Upper lobe of right lung (tissue), 1 donor: ENCODE data around the gene TEX261. TPM values are rescaled to one million over a fixed set of nuclear protein-coding genes. Genes with fewer than 3 reads are reported as not detected.

ENCODE experiments used
- ATAC-seq: fragments of 200-7000 bp; cut with Tn5 transposase; one replicate; pipeline ENCODE4 v1.9.1; 2020; ENCODE audit warnings: mild to moderate bottlenecking, moderate library complexity
- DNase-seq: peaks from one replicate; pipeline ENCODE4 v3.0.0-alpha.2; 2020
- H3K27ac ChIP-seq: fragments of 200-600 bp; one replicate; pipeline ENCODE4 v1.8.0; 2022
- H3K27me3 ChIP-seq: fragments of 200-600 bp; one replicate; pipeline ENCODE4 v1.8.0; 2022; ENCODE audit warnings: mild to moderate bottlenecking
- H3K36me3 ChIP-seq: fragments of 200-600 bp; one replicate; pipeline ENCODE4 v1.8.0; 2022
- H3K4me1 ChIP-seq: fragments of 200-600 bp; one replicate; pipeline ENCODE4 v1.8.0; 2022
- H3K4me3 ChIP-seq: fragments of 200-600 bp; one replicate; pipeline ENCODE4 v1.8.0; 2022; ENCODE audit warnings: mild to moderate bottlenecking
- H3K9me3 ChIP-seq: fragments of 200-600 bp; one replicate; pipeline ENCODE4 v1.8.0; 2022
- CTCF ChIP-seq: fragments of 200-600 bp; IDR thresholded peaks from one replicate; pipeline ENCODE4 v1.8.0; 2022; ENCODE audit warnings: antibody characterized with exemption
- intact Hi-C: fragments of 100-400 bp; cut with DNase I; formaldehyde crosslinking; loops from one replicate; pipeline ENCODE4 v1.11.0; 2022
- total RNA-seq: library from RNA; stranded (reverse); fragmentation: NEBNext Ultra II Directional; extraction: Animal tissue kit (Norgen Biotek cat#: 25700); gene quantifications from one replicate; pipeline ENCODE4 v1.2.1, GENCODE V29; 2021
- donor health status: DM: no; HTN: yes; CAD: no; lungs with severe emphysema.

The TEX261 gene
- total RNA-seq, 1 donor from 2014 or later, result 63.1 TPM

- H3K4me1 ChIP-seq, result no peaks in the 10 kb centered on the region
- no peak overlapping the region for H3K4me3 ChIP-seq
- ATAC-seq (peak; percentile 94), DNase-seq (peak; percentile 84)
- H3K9me3 ChIP-seq, result no peaks in the 10 kb centered on the region
- intact Hi-C loops, result no loop called here
- peak; percentile 81 for TF ChIP-seq CTCF
- H3K27ac ChIP-seq, result no peak overlapping the region
- H3K27me3 ChIP-seq, result no peaks in the 10 kb centered on the region
- peaks cover 40% of the 10 kb centered on the region for H3K36me3 ChIP-seq
These were observed 9.9 kb downstream of the TEX261 start for GRCh38 chr2:70984576-70985282.

GRCh38 chr2:70984228-70984575, 10.5 kb downstream of the TEX261 start:
- Histone ChIP-seq H3K4me1 (no peaks in the 10 kb centered on the region), H3K27ac (no peak overlapping the region), H3K9me3 (no peaks in the 10 kb centered on the region), H3K27me3 (no peaks in the 10 kb centered on the region), H3K36me3 (peaks cover 35% of the 10 kb centered on the region), H3K4me3 (no peak overlapping the region)
- ATAC-seq, result no peak
- TF ChIP-seq CTCF, result no peak
- intact Hi-C loops, result no loop called here
- no peak for DNase-seq

GRCh38 chr2:70983506-70984227, 11.0 kb downstream of the TEX261 start:
- Histone ChIP-seq H3K27me3 (no peaks in the 10 kb centered on the region), H3K4me3 (no peak overlapping the region), H3K9me3 (no peaks in the 10 kb centered on the region), H3K4me1 (no peaks in the 10 kb centered on the region), H3K27ac (no peak overlapping the region), H3K36me3 (peaks cover 30% of the 10 kb centered on the region)
- ATAC-seq (no peak), DNase-seq (peak; percentile 37)
- no peak for TF ChIP-seq CTCF
- intact Hi-C loops, result no loop called here

- no peak for DNase-seq
- ATAC-seq, result no peak
- Histone ChIP-seq H3K4me1 (peaks cover 5% of the 10 kb centered on the region), H3K9me3 (no peaks in the 10 kb centered on the region), H3K27me3 (no peaks in the 10 kb centered on the region), H3K4me3 (no peak overlapping the region), H3K27ac (no peak overlapping the region), H3K36me3 (peaks cover 23% of the 10 kb centered on the region)
- TF ChIP-seq CTCF, result no peak
- intact Hi-C loops, result no loop called here
These were observed 11.7 kb downstream of the TEX261 start for GRCh38 chr2:70982971-70983370.

- peak; percentile 55 for DNase-seq
- H3K4me1 ChIP-seq, result peaks cover 9% of the 10 kb centered on the region
- H3K36me3 ChIP-seq, result peaks cover 15% of the 10 kb centered on the region
- no peaks in the 10 kb centered on the region for H3K9me3 ChIP-seq
- no peaks in the 10 kb centered on the region for H3K27me3 ChIP-seq
- TF ChIP-seq CTCF, result no peak
- intact Hi-C loops, result no loop called here
- no peak overlapping the region for H3K4me3 ChIP-seq
- H3K27ac ChIP-seq, result no peak overlapping the region
- ATAC-seq, result no peak
These were observed 12.5 kb downstream of the TEX261 start for GRCh38 chr2:70981866-70982810.
